ENCODE measurements around the gene LYRM2.

DNA sequence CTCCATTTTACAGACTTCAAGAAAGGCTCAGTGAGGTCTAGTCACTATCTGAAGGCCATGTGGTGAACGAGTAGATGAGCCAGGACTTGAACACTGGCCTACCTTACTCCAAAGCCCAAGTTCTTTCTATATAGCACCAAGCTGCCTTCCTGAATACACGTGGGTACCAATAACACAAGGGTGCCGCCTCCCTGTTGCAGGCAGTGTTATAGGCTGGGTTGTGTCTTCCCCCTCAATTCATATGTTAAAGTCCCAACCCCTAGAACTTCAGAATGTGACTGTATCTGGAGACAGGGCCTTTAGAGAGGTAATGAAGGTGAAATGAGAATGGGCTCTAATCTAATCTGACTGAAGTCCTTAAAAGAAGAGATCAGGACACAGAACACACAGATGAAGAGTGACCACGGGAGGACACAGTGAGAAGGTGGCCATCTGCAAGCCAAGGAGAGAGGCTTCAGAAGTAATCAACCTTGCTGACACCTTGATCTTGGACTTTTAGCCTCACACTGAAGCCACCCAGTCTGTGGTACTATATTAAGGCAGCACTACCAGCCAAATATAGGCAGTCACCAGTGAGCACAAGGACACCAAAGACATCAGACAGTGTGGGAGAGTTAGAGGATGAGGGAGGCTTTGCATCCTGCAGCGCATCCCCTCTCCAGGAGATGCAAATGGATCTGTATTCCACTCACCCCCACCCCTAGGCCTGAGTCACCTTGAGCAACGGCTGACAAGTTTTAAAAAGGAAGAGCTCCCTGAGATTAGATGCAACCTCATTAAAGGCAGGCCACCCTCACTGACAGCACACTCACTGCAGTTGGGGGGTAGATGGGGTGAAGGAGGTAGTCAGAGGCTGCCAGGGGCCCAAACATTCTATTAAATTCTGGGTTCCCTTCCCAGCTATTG is 40.9 kb upstream of the LYRM2 start:
- TF ChIP-seq, protein P1, sequence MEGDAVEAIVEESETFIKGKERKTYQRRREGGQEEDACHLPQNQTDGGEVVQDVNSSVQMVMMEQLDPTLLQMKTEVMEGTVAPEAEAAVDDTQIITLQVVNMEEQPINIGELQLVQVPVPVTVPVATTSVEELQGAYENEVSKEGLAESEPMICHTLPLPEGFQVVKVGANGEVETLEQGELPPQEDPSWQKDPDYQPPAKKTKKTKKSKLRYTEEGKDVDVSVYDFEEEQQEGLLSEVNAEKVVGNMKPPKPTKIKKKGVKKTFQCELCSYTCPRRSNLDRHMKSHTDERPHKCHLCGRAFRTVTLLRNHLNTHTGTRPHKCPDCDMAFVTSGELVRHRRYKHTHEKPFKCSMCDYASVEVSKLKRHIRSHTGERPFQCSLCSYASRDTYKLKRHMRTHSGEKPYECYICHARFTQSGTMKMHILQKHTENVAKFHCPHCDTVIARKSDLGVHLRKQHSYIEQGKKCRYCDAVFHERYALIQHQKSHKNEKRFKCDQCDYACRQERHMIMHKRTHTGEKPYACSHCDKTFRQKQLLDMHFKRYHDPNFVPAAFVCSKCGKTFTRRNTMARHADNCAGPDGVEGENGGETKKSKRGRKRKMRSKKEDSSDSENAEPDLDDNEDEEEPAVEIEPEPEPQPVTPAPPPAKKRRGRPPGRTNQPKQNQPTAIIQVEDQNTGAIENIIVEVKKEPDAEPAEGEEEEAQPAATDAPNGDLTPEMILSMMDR (IDR thresholded peaks at IDR 0.05), result no peak
- TF ChIP-seq POLR2A (IDR thresholded peaks at IDR 0.05), result no peak

All from ovary (tissue), 3 donors.